Panc1 (cell line): ENCODE results near the gene MAPK7. TPM values are rescaled to one million over a fixed set of nuclear protein-coding genes. Genes with fewer than 3 reads are reported as not detected.

Experiments used
- ATAC-seq: fragments of 200-7000 bp; cut with Tn5 transposase; 2 replicates; pipeline ENCODE4 v1.9.1; 2020; ENCODE audit warnings: mild to moderate bottlenecking, moderate library complexity
- BruUV-seq: library from RNA; stranded (reverse); fragments of 400-500 nt; replicated peaks from 2 replicates; lab custom pipeline; 2021; lab: Mats Ljungman, UMichigan
- CTCF ChIA-PET: fragments of 300-600 bp; sonication (Branson Sonifier 250); formaldehyde crosslinking; loops from one replicate; lab custom pipeline; 2022; ENCODE audit warnings: antibody characterized with exemption; lab: Charles Lee
- POLR2A ChIA-PET: fragments of 300-600 bp; sonication (Branson Sonifier 250); formaldehyde crosslinking; loops from one replicate; lab custom pipeline; 2022; ENCODE audit warnings: antibody characterized with exemption; lab: Charles Lee
- DNase-seq: peaks from one replicate; pipeline ENCODE4 v3.0.0-alpha.2; 2010; ENCODE audit warnings: low read depth, low spot score
- H3K27ac ChIP-seq: 2 replicates; pipeline ENCODE4 v1.5.1; 2011; ENCODE audit warnings: mild to moderate bottlenecking, low read length, inconsistent platforms
- H3K27me3 ChIP-seq: fragments of 200-500 bp; sonication (Bioruptor generic); 2 replicates; pipeline ENCODE4 v1.6.0; 2014; ENCODE audit warnings: low read length, inconsistent platforms; ENCODE audit not compliant: control insufficient read depth, insufficient read depth
- H3K36me3 ChIP-seq: fragments of 200-500 bp; sonication (Bioruptor generic); 2 replicates; pipeline ENCODE4 v1.5.1; 2014; ENCODE audit warnings: inconsistent platforms, mild to moderate bottlenecking, low read length, moderate library complexity; ENCODE audit not compliant: control insufficient read depth, insufficient read depth
- H3K4me1 ChIP-seq: 2 replicates; pipeline ENCODE4 v1.5.1; 2011; ENCODE audit warnings: inconsistent platforms, mild to moderate bottlenecking, low read length, moderate library complexity; ENCODE audit not compliant: control insufficient read depth, insufficient read depth
- H3K4me3 ChIP-seq, 2 experiments: 2 replicates each; pipeline ENCODE4 v1.5.1; 2011 to 2012; ENCODE audit warnings: low read depth in 2 of 2, low read length in 2 of 2, mild to moderate bottlenecking in 2 of 2, inconsistent platforms in 1 of 2, moderate library complexity in 1 of 2
- H3K9me3 ChIP-seq: fragments of 200-500 bp; sonication (Bioruptor generic); 2 replicates; pipeline ENCODE4 v1.5.1; 2014; ENCODE audit warnings: low read depth, mild to moderate bottlenecking, inconsistent platforms, low read length, moderate library complexity; ENCODE audit not compliant: control insufficient read depth, insufficient read depth
- CTCF ChIP-seq: fragments of 450-650 bp; IDR thresholded peaks from 2 replicates; pipeline ENCODE4 v1.5.1; 2017; ENCODE audit warnings: mild to moderate bottlenecking
- POLR2AphosphoS5 ChIP-seq: IDR thresholded peaks from 2 replicates; pipeline ENCODE4 v1.6.1; 2012; ENCODE audit warnings: mild to moderate bottlenecking, low read depth, low read length, moderate library complexity
- REST ChIP-seq, 2 experiments: IDR thresholded peaks; 2 replicates each; pipeline ENCODE4 v1.6.1; 2011 to 2012; ENCODE audit warnings: low read depth in 2 of 2, control low read depth in 1 of 2, low read length in 1 of 2, mild to moderate bottlenecking in 1 of 2, moderate library complexity in 1 of 2; ENCODE audit not compliant: insufficient read depth in 1 of 2
- SIN3A ChIP-seq: IDR thresholded peaks from 2 replicates; pipeline ENCODE4 v1.6.1; 2012; ENCODE audit warnings: low read depth, mild to moderate bottlenecking, low read length, moderate library complexity, borderline replicate concordance; ENCODE audit not compliant: insufficient read depth
- TCF7L2 ChIP-seq: IDR thresholded peaks from 2 replicates; pipeline ENCODE4 v1.6.1; 2011; ENCODE audit warnings: mild to moderate bottlenecking, low read depth, low read length, inconsistent platforms
- in situ Hi-C: cut with HindIII; loops from 2 replicates; pipeline ENCODE4 v1.10.0; 2016; ENCODE audit warnings: low sequenced_read_pairs, low pct_unique_long_range_greater_than_20kb
- intact Hi-C: fragments of 100-400 bp; cut with micrococcal nuclease; formaldehyde crosslinking; loops from one replicate; pipeline ENCODE4 v1.10.0; 2022; ENCODE audit not compliant: unreplicated experiment
- total RNA-seq: library from RNA; stranded (reverse); gene quantifications from one replicate; pipeline ENCODE4 v1.2.1, GENCODE V29; 2021; ENCODE audit not compliant: unreplicated experiment

The MAPK7 gene
- total RNA-seq, 1 experiment from 2014 or later: 28.9 TPM

- ATAC-seq (no peak), DNase-seq (no peak)
- H3K4me3 ChIP-seq: no peak overlapping the region
- ChIA-PET POLR2A (no interaction called here), CTCF (no interaction called here)
- H3K27ac ChIP-seq: no peak overlapping the region
- intact Hi-C loops: no loop called here
- no peaks in the 10 kb centered on the region for H3K27me3 ChIP-seq
- no peaks in the 10 kb centered on the region for H3K9me3 ChIP-seq
- BruUV-seq: no TSS peak
- H3K4me1 ChIP-seq: no peaks in the 10 kb centered on the region
- TF ChIP-seq SIN3A: no peak
- TF ChIP-seq TCF7L2: no peak
- no peak for TF ChIP-seq POLR2AphosphoS5
- no peak for TF ChIP-seq REST (IDR thresholded peaks at IDR 0.05; ENCODE audit: insufficient read depth in 1 of 2, low read depth in 2 of 2, low read length in 1 of 2)
- TF ChIP-seq CTCF: no peak
- in situ Hi-C loops: no loop called here
- no peaks in the 10 kb centered on the region for H3K36me3 ChIP-seq
Measured at GRCh38 chr17:19418251-19418992, 40.1 kb downstream of the MAPK7 start.

- Histone ChIP-seq H3K27me3 (no peaks in the 10 kb centered on the region), H3K36me3 (no peaks in the 10 kb centered on the region), H3K27ac (no peak overlapping the region), H3K4me1 (no peaks in the 10 kb centered on the region), H3K4me3 (no peak overlapping the region), H3K9me3 (no peaks in the 10 kb centered on the region)
- intact Hi-C loops (no loop called here), in situ Hi-C loops (no loop called here)
- ATAC-seq (no peak), DNase-seq (no peak)
- ChIA-PET CTCF (no interaction called here), POLR2A (no interaction called here)
- TF ChIP-seq REST (IDR thresholded peaks at IDR 0.05; ENCODE audit: insufficient read depth in 1 of 2, low read depth in 2 of 2, low read length in 1 of 2) (no peak), TCF7L2 (no peak), CTCF (no peak), POLR2AphosphoS5 (no peak), SIN3A (no peak)
- BruUV-seq: no TSS peak
Measured at GRCh38 chr17:19421219-19421618, 42.9 kb downstream of the MAPK7 start.
